GM23248 (cell line): ENCODE results near the gene RBM19.

Experiments used
- EZH2 ChIP-seq: fragments of 200-600 bp; sonication (generic); IDR thresholded peaks from 2 replicates; pipeline ENCODE4 v1.6.1; 2018; ENCODE audit warnings: antibody characterized with exemption, mild to moderate bottlenecking; ENCODE audit not compliant: insufficient read depth, poor library complexity, severe bottlenecking
- EZH2phosphoT487 ChIP-seq: fragments of 200-600 bp; sonication (generic); IDR thresholded peaks from 2 replicates; pipeline ENCODE4 v1.6.1; 2018; ENCODE audit warnings: antibody characterized with exemption, moderate library complexity, mild to moderate bottlenecking, low read depth; ENCODE audit not compliant: insufficient read depth

DNA sequence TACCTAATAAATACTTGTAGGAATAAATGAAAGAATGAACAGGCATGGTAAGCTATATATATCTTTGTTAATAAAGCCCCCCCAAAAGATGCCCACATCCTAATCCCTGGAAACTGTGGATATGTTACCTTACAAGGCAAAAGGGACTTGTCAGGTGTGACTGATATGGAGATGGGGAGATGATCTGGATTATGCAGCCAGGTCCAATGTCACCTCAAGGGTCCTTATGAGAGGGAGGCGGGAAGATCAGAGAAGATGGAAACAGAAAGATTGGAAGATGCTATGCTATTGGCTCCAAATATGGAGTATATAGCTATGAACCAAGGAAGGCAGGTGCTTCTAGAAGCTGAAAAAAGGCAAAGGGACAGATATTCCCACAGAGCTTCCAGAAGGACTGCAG is 3.4 kb downstream of the RBM19 start:
- TF ChIP-seq EZH2phosphoT487 (no peak), EZH2 (no peak)
